ENCODE data around the gene PTPN1.
"Not testable (repeated sequence)": the region's sequence is repeated elsewhere in the genome, so short reads cannot be mapped to it uniquely, and the experiment has no call there.

The PTPN1 gene

DNA sequence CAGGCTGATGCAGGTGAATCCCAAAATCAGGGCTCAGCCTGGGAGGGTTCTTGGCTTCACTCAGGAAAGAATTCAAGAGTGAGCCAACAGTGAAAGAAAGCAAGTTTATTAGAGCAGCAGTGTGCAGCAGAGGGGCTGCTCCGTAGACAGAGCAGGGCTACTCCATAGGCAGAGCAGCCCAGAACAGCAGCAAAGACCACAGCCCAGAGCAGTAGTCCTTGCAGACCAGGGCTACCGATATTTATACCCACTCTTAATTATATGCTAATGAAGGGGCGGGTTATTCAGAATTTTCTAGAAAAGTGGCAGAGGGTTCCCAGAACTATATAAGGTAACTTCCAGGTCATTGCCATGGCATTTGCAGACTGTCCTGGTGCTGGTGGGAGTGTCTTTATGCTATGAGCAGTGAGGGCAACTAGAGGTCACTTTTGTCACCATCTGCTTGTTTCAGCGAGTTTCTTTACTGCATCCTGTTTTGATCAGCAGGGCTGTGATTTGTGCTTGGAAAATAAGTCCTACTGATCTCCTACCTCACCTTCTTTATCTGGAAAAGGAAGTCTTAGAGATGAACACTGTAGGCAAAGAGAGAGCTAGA is 39.8 kb upstream of the PTPN1 start:
- Histone ChIP-seq H3K4me3 (ENCODE audit: low read length) (no peak overlapping the region), H3K9ac (ENCODE audit: low read depth, low read length) (no peak overlapping the region), H3K4me1 (ENCODE audit: insufficient read depth, low read length) (no peaks in the 10 kb centered on the region), H3K27ac (ENCODE audit: low read depth, low read length) (no peak overlapping the region), H3K9me3 (ENCODE audit: insufficient read depth, low read depth, low read length) (no peaks in the 10 kb centered on the region), H3K27me3 (ENCODE audit: insufficient read depth, low read length) (no peaks in the 10 kb centered on the region), H3K36me3 (ENCODE audit: insufficient read depth, low read length) (no peaks in the 10 kb centered on the region)
- 77% methylated on average over 4 of the region's 4 CpGs for WGBS

DNA sequence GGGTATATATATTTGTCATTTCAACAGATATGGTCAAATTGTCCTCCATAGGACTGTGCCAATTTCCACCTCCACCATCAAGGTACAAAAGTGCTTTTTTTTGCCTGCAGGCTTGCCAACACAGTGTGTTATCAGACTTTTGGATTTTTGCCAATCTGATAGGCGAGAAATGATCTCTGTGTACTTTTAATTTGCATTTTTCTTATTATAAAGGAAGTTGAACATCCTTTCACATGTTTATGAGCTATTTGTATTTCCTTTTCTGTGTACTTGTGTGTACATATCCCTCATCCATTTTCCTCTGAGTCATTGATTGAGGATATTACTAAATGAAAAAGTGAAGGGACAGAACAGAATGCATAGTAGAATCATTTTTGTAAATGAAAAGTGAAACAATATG is 39.0 kb upstream of the PTPN1 start:
- no peak overlapping the region for H3K27ac ChIP-seq (ENCODE audit: low read depth, low read length)
- no peaks in the 10 kb centered on the region for H3K4me1 ChIP-seq (ENCODE audit: insufficient read depth, low read length)
- no peaks in the 10 kb centered on the region for H3K36me3 ChIP-seq (ENCODE audit: insufficient read depth, low read length)
- no peaks in the 10 kb centered on the region for H3K27me3 ChIP-seq (ENCODE audit: insufficient read depth, low read length)
- no peaks in the 10 kb centered on the region for H3K9me3 ChIP-seq (ENCODE audit: insufficient read depth, low read depth, low read length)
- 100% methylated on average over 1 of the region's 1 CpG for WGBS
- no peak overlapping the region for H3K9ac ChIP-seq (ENCODE audit: low read depth, low read length)
- H3K4me3 ChIP-seq (ENCODE audit: low read length): no peak overlapping the region

DNA sequence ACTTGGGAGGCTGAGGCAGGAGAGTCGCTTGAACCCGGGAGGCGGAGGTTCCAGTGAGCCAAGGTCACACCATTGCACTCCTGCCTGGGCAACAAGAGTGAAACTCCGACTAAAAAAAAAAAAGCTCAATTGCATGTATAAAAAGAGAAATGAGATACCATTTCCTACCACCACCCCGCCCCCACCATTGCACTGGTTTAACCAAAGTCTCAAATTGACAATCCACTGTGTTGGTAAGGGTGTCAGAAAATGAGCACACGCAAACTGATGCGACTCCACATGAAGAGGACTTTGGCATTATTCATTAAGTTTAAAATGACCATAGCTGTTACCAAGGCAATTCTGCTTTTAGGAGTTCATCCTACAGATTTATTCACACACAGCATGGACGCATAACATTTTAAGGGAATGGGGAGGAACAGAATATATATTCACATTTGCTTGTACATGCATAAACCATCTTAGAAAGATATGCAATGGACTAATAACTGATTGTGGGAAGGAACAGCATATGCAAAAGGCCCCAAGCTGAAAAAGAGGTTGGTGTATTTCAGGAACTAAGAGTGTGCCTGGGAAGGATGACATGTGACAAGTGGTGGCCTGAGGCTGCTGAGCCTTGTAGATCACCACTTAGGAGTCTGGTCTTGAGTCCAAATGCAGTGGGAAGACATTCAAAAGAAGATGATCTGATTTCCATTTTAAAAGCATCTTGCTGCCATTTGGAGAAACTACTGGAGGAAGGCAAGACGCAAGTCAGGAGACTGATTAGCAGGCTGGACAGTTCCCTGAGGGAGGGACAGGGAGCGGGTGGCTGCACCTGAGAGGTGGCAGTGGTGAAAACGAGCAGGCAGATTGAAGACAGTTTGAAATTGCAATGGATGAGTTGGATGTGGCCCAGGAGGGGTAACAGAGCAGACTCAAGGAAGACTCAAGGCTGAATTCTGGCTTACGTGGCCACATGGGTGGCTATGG is 37.2 kb upstream of the PTPN1 start:
- Histone ChIP-seq H3K9ac (ENCODE audit: low read depth, low read length) (no peak overlapping the region), H3K4me1 (ENCODE audit: insufficient read depth, low read length) (no peaks in the 10 kb centered on the region), H3K27ac (ENCODE audit: low read depth, low read length) (no peak overlapping the region), H3K9me3 (ENCODE audit: insufficient read depth, low read depth, low read length) (no peaks in the 10 kb centered on the region), H3K4me3 (ENCODE audit: low read length) (no peak overlapping the region), H3K27me3 (ENCODE audit: insufficient read depth, low read length) (no peaks in the 10 kb centered on the region), H3K36me3 (ENCODE audit: insufficient read depth, low read length) (no peaks in the 10 kb centered on the region)
- 85% methylated on average over 10 of the region's 12 CpGs for WGBS

DNA sequence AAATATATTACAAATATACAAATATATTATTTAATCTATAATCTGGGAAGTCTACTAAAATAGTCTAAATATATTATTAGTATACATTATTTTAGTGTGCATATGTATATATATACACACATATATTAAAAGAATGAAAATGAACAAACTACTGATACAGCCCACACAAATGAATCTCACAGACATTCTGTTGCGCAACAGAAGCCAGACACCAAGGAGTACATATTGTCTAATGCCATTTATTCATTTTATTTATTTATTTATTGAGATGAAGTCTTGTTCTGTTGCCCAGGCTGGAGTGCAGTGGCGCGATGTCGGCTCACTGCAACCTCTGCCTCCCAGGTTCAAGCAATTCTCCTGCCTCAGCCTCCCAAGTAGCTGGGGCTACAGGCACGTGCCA is 35.8 kb upstream of the PTPN1 start:
- H3K27ac ChIP-seq (ENCODE audit: low read depth, low read length); H3K4me1 ChIP-seq (ENCODE audit: insufficient read depth, low read length); H3K4me3 ChIP-seq (ENCODE audit: low read length); H3K9ac ChIP-seq (ENCODE audit: low read depth, low read length); H3K27me3 ChIP-seq (ENCODE audit: insufficient read depth, low read length); H3K9me3 ChIP-seq (ENCODE audit: insufficient read depth, low read depth, low read length); H3K36me3 ChIP-seq (ENCODE audit: insufficient read depth, low read length): not testable (repeated sequence)
- 95% methylated on average over 4 of the region's 5 CpGs for WGBS

DNA sequence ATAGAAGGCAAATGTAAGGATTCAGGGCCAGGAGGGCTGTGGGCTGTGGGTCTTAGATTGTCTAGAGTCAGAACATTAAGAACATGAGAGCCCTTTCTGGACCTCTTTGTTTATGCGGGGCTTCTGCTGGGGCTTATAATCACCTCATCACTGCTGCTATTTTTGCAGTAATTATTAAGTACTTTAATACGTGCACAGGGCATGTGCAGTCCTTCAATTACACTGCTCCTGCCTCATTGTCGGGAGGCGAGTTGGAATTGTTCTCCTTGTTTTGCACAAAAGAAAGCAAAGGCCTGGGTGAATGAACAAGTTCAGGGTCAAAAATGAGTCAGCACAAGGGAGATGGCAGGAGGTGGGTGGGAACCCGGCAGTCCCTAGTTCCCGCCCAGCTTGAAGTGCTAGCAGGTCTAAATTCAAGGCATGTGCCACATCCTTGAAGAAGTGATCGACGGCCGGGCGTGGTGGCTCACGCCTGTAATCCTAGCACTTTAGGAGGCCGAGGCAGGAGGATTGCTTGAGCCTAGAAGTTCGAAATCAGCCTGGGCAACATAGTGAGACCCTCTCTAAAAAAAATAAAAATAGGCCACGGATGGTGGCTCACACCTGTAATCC is 34.4 kb upstream of the PTPN1 start:
- Histone ChIP-seq H3K27ac (ENCODE audit: low read depth, low read length) (no peak overlapping the region), H3K36me3 (ENCODE audit: insufficient read depth, low read length) (no peaks in the 10 kb centered on the region), H3K9ac (ENCODE audit: low read depth, low read length) (no peak overlapping the region), H3K9me3 (ENCODE audit: insufficient read depth, low read depth, low read length) (no peaks in the 10 kb centered on the region), H3K4me3 (ENCODE audit: low read length) (no peak overlapping the region), H3K4me1 (ENCODE audit: insufficient read depth, low read length) (no peaks in the 10 kb centered on the region), H3K27me3 (ENCODE audit: insufficient read depth, low read length) (no peaks in the 10 kb centered on the region)
- 87% methylated on average over 14 of the region's 14 CpGs for WGBS

DNA sequence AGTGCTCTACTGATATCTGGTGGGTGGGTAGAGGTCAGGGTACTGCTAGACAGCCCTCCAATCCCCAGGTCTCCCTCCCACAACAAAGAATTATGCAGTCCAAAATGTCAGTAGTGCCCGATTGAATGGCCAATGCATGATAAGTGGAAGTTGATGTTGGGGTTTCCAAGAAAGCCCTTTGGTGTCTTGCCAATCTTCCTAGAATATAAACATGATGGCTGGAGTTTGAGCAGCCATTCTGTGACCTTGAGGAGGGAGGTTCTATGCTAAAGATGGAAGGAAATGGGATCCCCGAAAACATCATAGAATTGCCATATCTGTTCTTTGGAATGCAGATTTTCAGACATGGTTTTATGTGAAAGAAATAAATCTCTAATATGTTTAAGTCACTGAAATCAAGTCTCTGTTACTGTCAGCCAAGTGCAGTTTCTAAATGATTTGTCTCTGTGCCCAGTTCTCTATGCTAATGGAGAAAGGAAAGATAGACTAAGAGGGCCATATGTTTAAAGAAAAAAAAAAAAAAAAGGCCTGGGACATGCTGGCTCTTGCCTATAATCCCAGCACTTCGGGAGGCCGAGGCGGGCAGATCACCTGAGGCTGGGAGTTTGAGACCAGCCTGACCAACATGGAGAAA is 32.8 kb upstream of the PTPN1 start:
- Histone ChIP-seq H3K36me3 (ENCODE audit: insufficient read depth, low read length) (no peaks in the 10 kb centered on the region), H3K27ac (ENCODE audit: low read depth, low read length) (no peak overlapping the region), H3K4me1 (ENCODE audit: insufficient read depth, low read length) (no peaks in the 10 kb centered on the region), H3K27me3 (ENCODE audit: insufficient read depth, low read length) (no peaks in the 10 kb centered on the region), H3K4me3 (ENCODE audit: low read length) (no peak overlapping the region), H3K9me3 (ENCODE audit: insufficient read depth, low read depth, low read length) (no peaks in the 10 kb centered on the region), H3K9ac (ENCODE audit: low read depth, low read length) (no peak overlapping the region)
- 91% methylated on average over 5 of the region's 5 CpGs for WGBS

DNA sequence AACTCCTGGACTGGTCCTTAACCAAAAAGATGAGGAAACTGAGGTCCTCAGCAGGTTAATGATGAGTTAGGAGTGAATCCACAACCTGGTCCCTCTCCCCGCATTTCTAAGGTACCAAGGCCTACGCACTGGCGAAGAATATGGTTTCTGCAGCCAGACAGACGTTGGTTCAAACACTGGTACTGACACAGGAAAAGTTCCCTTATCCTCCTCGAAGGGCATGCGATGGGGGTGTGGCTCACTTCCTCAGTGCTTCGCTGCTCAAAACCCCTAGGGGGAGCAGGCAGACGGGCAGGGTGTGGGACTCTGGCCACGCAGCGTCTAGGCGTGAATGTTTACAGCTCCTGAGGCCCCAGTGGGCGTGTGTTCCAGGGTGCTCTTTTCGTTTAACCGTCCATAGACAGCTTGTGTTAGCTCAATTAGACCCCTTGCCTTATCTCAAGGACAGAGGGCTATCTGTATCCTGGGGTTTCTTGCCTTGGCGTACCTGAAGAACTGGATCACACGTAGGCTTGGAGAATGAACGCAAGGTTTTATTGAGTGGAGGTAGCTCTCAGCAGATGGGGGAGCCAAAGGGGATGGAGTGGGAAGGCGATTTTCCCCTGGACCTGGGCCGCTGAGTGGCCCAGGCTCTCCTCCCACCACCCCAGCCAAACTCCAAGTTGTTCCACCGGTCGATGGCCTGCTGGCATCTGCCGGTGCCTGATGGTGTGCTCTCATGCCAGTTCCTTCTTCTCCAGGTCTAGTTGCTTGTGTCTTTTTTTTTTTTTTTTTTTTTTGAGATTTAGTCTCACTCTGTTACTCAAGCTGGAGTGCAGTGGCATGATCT is 31.8 kb upstream of the PTPN1 start:
- Histone ChIP-seq H3K36me3 (ENCODE audit: insufficient read depth, low read length) (no peaks in the 10 kb centered on the region), H3K4me1 (ENCODE audit: insufficient read depth, low read length) (no peaks in the 10 kb centered on the region), H3K4me3 (ENCODE audit: low read length) (no peak overlapping the region), H3K9me3 (ENCODE audit: insufficient read depth, low read depth, low read length) (no peaks in the 10 kb centered on the region), H3K9ac (ENCODE audit: low read depth, low read length) (no peak overlapping the region), H3K27ac (ENCODE audit: low read depth, low read length) (no peak overlapping the region), H3K27me3 (ENCODE audit: insufficient read depth, low read length) (no peaks in the 10 kb centered on the region)
- 58% methylated on average over 22 of the region's 22 CpGs for WGBS

DNA sequence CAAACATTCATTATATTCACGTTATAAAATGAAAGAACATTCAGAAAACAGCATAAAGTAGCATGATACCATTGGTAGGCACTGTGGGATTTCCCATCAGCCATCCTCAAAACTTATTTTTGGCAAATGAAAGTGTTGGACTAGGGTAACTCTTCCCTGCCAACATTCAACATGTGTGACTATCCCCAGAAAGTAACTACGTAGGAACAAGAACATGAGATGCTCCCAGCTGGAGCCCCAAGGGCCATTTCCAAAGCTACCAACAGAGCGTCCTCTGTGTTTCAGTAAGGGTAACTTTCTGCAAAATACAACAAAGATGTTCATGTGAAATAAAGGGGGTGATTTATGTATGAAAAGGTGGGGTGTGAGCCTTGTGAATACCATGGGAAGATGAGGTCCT is 28.4 kb upstream of the PTPN1 start:
- H3K9me3 ChIP-seq (ENCODE audit: insufficient read depth, low read depth, low read length): no peaks in the 10 kb centered on the region
- no peaks in the 10 kb centered on the region for H3K27me3 ChIP-seq (ENCODE audit: insufficient read depth, low read length)
- no peaks in the 10 kb centered on the region for H3K4me1 ChIP-seq (ENCODE audit: insufficient read depth, low read length)
- H3K9ac ChIP-seq (ENCODE audit: low read depth, low read length): no peak overlapping the region
- no peak overlapping the region for H3K27ac ChIP-seq (ENCODE audit: low read depth, low read length)
- 91% methylated on average over 3 of the region's 3 CpGs for WGBS
- H3K36me3 ChIP-seq (ENCODE audit: insufficient read depth, low read length): no peaks in the 10 kb centered on the region
- H3K4me3 ChIP-seq (ENCODE audit: low read length): no peak overlapping the region

DNA sequence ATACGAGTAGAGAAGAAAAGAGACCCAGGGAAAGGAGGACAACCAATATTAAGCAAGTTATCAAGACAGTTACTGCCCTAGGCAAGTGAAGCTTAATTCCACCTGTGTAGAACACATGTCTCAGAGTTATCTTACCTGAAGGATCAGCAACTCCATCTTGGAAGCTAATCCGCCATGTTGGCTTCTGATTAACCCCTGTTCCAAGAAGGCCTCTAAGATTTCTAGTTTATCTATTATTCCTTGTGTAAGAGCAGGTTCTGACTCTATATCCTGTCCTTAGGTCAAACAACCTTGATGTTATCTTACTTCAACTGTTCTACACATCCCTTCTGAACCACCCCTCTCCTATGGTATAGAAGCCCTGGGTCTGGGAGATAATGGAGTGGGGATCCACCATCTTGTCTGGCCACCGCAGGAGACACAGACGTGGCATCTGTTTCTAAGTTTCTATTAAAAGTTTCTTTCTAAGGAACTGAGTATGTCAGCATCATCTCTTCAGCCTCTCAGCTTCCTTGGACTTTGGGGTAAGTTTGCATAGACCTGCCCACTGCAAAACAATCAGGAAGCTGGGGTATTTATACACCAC is 27.7 kb upstream of the PTPN1 start:
- no peak overlapping the region for H3K9ac ChIP-seq (ENCODE audit: low read depth, low read length)
- H3K9me3 ChIP-seq (ENCODE audit: insufficient read depth, low read depth, low read length): no peaks in the 10 kb centered on the region
- H3K27me3 ChIP-seq (ENCODE audit: insufficient read depth, low read length): no peaks in the 10 kb centered on the region
- H3K36me3 ChIP-seq (ENCODE audit: insufficient read depth, low read length): no peaks in the 10 kb centered on the region
- no peak overlapping the region for H3K4me3 ChIP-seq (ENCODE audit: low read length)
- whole genome bisulfite sequencing: 96% methylated on average over 4 of the region's 4 CpGs
- H3K4me1 ChIP-seq (ENCODE audit: insufficient read depth, low read length): no peaks in the 10 kb centered on the region
- no peak overlapping the region for H3K27ac ChIP-seq (ENCODE audit: low read depth, low read length)

DNA sequence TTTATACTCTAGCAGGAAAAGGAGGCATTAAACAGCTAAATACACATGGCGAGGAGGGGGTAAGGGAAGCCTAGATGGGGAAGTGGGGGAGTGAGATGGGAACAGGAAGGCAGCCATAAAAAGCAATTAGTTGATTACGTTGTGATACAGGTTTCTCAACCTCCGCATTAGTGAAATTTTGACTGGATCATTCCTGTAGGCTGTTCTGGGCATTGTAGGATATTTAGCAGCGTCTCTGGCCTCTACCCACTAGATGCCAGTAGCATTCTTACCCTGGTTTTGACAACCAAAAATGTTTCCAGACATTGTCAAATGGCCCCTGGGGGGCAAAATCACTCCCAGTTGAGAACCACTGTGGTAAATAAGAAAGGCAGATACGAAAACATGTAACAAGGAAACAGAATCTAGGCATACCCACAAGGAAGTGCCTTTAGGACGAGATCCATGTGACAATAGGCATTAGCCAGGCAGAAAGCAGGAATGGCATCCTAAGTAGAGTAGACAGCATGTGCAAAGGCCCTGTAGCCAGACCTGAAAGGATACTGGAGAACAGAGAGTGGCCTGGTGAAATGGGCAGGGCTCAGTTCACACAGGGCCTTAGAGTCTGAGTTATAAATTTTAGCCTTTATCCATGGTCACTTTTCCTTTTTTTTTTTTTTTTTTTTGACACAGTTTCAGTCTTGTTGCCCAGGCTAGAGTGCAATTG is 25.8 kb upstream of the PTPN1 start:
- no peaks in the 10 kb centered on the region for H3K36me3 ChIP-seq (ENCODE audit: insufficient read depth, low read length)
- no peaks in the 10 kb centered on the region for H3K27me3 ChIP-seq (ENCODE audit: insufficient read depth, low read length)
- H3K4me1 ChIP-seq (ENCODE audit: insufficient read depth, low read length): no peaks in the 10 kb centered on the region
- no peak overlapping the region for H3K9ac ChIP-seq (ENCODE audit: low read depth, low read length)
- no peak overlapping the region for H3K4me3 ChIP-seq (ENCODE audit: low read length)
- no peak overlapping the region for H3K27ac ChIP-seq (ENCODE audit: low read depth, low read length)
- 92% methylated on average over 6 of the region's 6 CpGs for WGBS
- H3K9me3 ChIP-seq (ENCODE audit: insufficient read depth, low read depth, low read length): no peaks in the 10 kb centered on the region
